ENCODE data around the gene ZDHHC20. TPM values are rescaled to one million over a fixed set of nuclear protein-coding genes. Genes with fewer than 3 reads are reported as not detected.

ZDHHC20 gene
- 110 TPM for total RNA-seq (2021; ENCODE audit: unreplicated experiment)
- polyA plus RNA-seq (2012) = 14.5 and 17.1 TPM in 2 replicates
- Bru-seq, nascent RNA = percentile 88 among the genes with signal in this experiment
- BruChase-seq, experiment 1, labeled RNA remaining after a 6-hour chase = percentile 92 among the genes with signal in this experiment
- percentile 89 among the genes with signal in this experiment for BruChase-seq, experiment 2, labeled RNA remaining after a 2-hour chase
- long read RNA-seq, full-length matches to known transcripts = 9 of 67 reads
- long read RNA-seq, partial matches to known transcripts = 26 of 67 reads
- long read RNA-seq, other reads (novel, unspliced or antisense) = 32 of 67 reads

GRCh38 chr13:21458813-21459701, at the start of gene ZDHHC20:
ZDHHC20 (minus strand) TSS chr13:21459303; CDS start chr13:21459171, 132 bp downstream.
- no peak for DNase-seq (ENCODE audit: low read depth, low spot score)
- Histone ChIP-seq H3K27ac (ENCODE audit: low read depth, low read length) (peak within 1 kb of the TSS; percentile 99), H3K79me2 (ENCODE audit: insufficient read depth, low read length) (peaks cover 49% of the 10 kb centered on the region), H3K27me3 (ENCODE audit: insufficient read depth, low read length) (no peaks in the 10 kb centered on the region), H3K36me3 (ENCODE audit: control insufficient read depth in 1 of 2, insufficient read depth in 2 of 2, low read length in 2 of 2) (no peaks in the 10 kb centered on the region), H3K9me2 (ENCODE audit: insufficient read depth) (no peaks in the 10 kb centered on the region), H3K4me1 (ENCODE audit: control insufficient read depth in 1 of 2, insufficient read depth in 2 of 2, low read length in 2 of 2) (peaks cover 6 to 13% of the 10 kb centered on the region in 2 experiments; a peak in 3 of 4 replicates), H2AFZ (ENCODE audit: low read depth, low read length, poor library complexity, severe bottlenecking) (peak within 1 kb of the TSS; percentile 95), H3K9ac (ENCODE audit: low read length) (peak within 1 kb of the TSS; percentile 93), H3K4me2 (ENCODE audit: low read length) (peak within 1 kb of the TSS; percentile 80), H3K4me3 (replicated peaks in 1 of 2; ENCODE audit: low read depth in 1 of 2, low read length in 2 of 2) (peak within 1 kb of the TSS; percentile 83 to 94), H3K9me3 (ENCODE audit: control insufficient read depth in 1 of 2, insufficient read depth in 1 of 2, low read depth in 1 of 2, low read length in 2 of 2) (no peaks in the 10 kb centered on the region), H4K20me1 (ENCODE audit: insufficient read depth) (no peaks in the 10 kb centered on the region)
- ChIA-PET POLR2A (no interaction called here), RAD21 (ENCODE audit: low non-redundant PET in 1 of 2, low total read pairs in 2 of 2, uncharacterized antibody in 2 of 2, unreplicated experiment in 2 of 2) (no interaction called here), CTCF (interaction anchor here (1.4 kb wide), 1 partner anchor 162 kb away, joined by 3 read pairs; no protein-coding TSS in a partner anchor)
- peak; percentile 93 for ATAC-seq
- BruUV-seq (replicated peaks) = no TSS peak
- intact Hi-C loops (cut with micrococcal nuclease) = loop anchor here (2.0 to 5.0 kb wide), 2 partner anchors 22 to 162 kb away; no protein-coding TSS in a partner anchor
- peak; percentile 74 for TF ChIP-seq POLR2AphosphoS5 (IDR thresholded peaks at IDR 0.05; ENCODE audit: low read depth, low read length)
- peak; percentile 32 for TF ChIP-seq POLR2A (IDR thresholded peaks at IDR 0.05; ENCODE audit: borderline replicate concordance, extremely low read depth, insufficient read depth, insufficient read length)
- 0 out of 2 replicates have a peak, but pooled peaks have one; percentile 19 for TF ChIP-seq EGR1 (IDR thresholded peaks at IDR 0.05; ENCODE audit: low read depth)
- TF ChIP-seq SIN3A (IDR thresholded peaks at IDR 0.05; ENCODE audit: low read depth) = no peak; the same call in 1 of the 2 replicates
- peak; percentile 94 for TF ChIP-seq ZFX (IDR thresholded peaks at IDR 0.05)

- H3K36me3 ChIP-seq (ENCODE audit: control insufficient read depth in 1 of 2, insufficient read depth in 2 of 2, low read length in 2 of 2) = peaks cover 2 to 3% of the 10 kb centered on the region in 2 experiments; a peak in 2 of 4 replicates
- CTCF ChIA-PET = no interaction called here
- H3K27me3 ChIP-seq (ENCODE audit: insufficient read depth, low read length) = no peaks in the 10 kb centered on the region
- no peak overlapping the region for H3K4me3 ChIP-seq (replicated peaks in 1 of 2; ENCODE audit: low read depth in 1 of 2, low read length in 2 of 2)
- H3K27ac ChIP-seq (ENCODE audit: low read depth, low read length) = no peak overlapping the region
- H3K9ac ChIP-seq (ENCODE audit: low read length) = no peak overlapping the region
- no peaks in the 10 kb centered on the region for H3K9me2 ChIP-seq (ENCODE audit: insufficient read depth)
- no peaks in the 10 kb centered on the region for H3K79me2 ChIP-seq (ENCODE audit: insufficient read depth, low read length)
- no peak overlapping the region for H3K4me2 ChIP-seq (ENCODE audit: low read length)
- H3K9me3 ChIP-seq (ENCODE audit: control insufficient read depth in 1 of 2, insufficient read depth in 1 of 2, low read depth in 1 of 2, low read length in 2 of 2) = no peaks in the 10 kb centered on the region
- RAD21 ChIA-PET (ENCODE audit: low non-redundant PET in 1 of 2, low total read pairs in 2 of 2, uncharacterized antibody in 2 of 2, unreplicated experiment in 2 of 2) = no interaction called here
- BruUV-seq (replicated peaks) = no TSS peak
- intact Hi-C loops (cut with micrococcal nuclease) = no loop called here
- TF ChIP-seq YY1 (IDR thresholded peaks at IDR 0.05; ENCODE audit: extremely low read depth, insufficient replicate concordance, low read depth, low read length) (no peak), POLR2A (IDR thresholded peaks at IDR 0.05; ENCODE audit: borderline replicate concordance, extremely low read depth, insufficient read depth, insufficient read length) (no peak), SRF (IDR thresholded peaks at IDR 0.05; ENCODE audit: low read depth) (no peak)
- DNase-seq (ENCODE audit: low read depth, low spot score) = no peak
- no peak overlapping the region for H2AFZ ChIP-seq (ENCODE audit: low read depth, low read length, poor library complexity, severe bottlenecking)
- H4K20me1 ChIP-seq (ENCODE audit: insufficient read depth) = no peaks in the 10 kb centered on the region
- POLR2A ChIA-PET = no interaction called here
- H3K4me1 ChIP-seq (ENCODE audit: control insufficient read depth in 1 of 2, insufficient read depth in 2 of 2, low read length in 2 of 2) = no peaks in the 10 kb centered on the region
- no peak for ATAC-seq
Observed at GRCh38 chr13:21504379-21504778, 45.3 kb upstream of the ZDHHC20 start.
